ENCODE data around the gene FIZ1. TPM values are rescaled to one million over a fixed set of nuclear protein-coding genes. Genes with fewer than 3 reads are reported as not detected.

The FIZ1 gene
- total RNA-seq, 1 donor from 2014 or later: 4.8 TPM

- H3K4me3 ChIP-seq: no peak overlapping the region
- H3K27ac ChIP-seq: peak overlapping the region; percentile 33
- peaks cover 17% of the 10 kb centered on the region for H3K36me3 ChIP-seq
- no peak for DNase-seq (ENCODE audit: low spot score)
- peaks cover 16% of the 10 kb centered on the region for H3K79me2 ChIP-seq (ENCODE audit: low read depth)
- Mint-ChIP-seq H3K9me3 (peaks cover 12% of the 10 kb centered on the region), H3K36me3 (peaks cover 40% of the 10 kb centered on the region), H3K27me3 (ENCODE audit: insufficient read depth, low read depth) (peaks cover 7% of the 10 kb centered on the region), H3K4me1 (peaks cover 25% of the 10 kb centered on the region), H3K4me3 (no peak overlapping the region), H3K27ac (no peak overlapping the region)
- H3K9ac ChIP-seq: no peak overlapping the region
- TF ChIP-seq EZH2 (IDR thresholded peaks at IDR 0.05): no peak
- TF ChIP-seq CTCF (IDR thresholded peaks at IDR 0.05): no peak
- no peak for TF ChIP-seq EZH2phosphoT487 (IDR thresholded peaks at IDR 0.05)
- no peaks in the 10 kb centered on the region for H4K20me1 ChIP-seq (ENCODE audit: low read depth)
- H3K4me2 ChIP-seq: peak overlapping the region; percentile 55
- H3F3A ChIP-seq (ENCODE audit: low read depth): peaks cover 44% of the 10 kb centered on the region
- H3K27me3 ChIP-seq: no peaks in the 10 kb centered on the region
- H2AFZ ChIP-seq (replicated peaks): no peak overlapping the region
- H3K9me3 ChIP-seq (ENCODE audit: low read depth): no peaks in the 10 kb centered on the region
- H3K4me1 ChIP-seq: peaks cover 6% of the 10 kb centered on the region
Measured at GRCh38 chr19:55597501-55597921, 1.8 kb downstream of the FIZ1 start.

GRCh38 chr19:55596304-55596703, 3.0 kb downstream of the FIZ1 start:
- Histone ChIP-seq H3F3A (ENCODE audit: low read depth) (peaks cover 42% of the 10 kb centered on the region), H3K4me1 (peaks cover 6% of the 10 kb centered on the region), H3K27ac (no peak overlapping the region), H3K27me3 (no peaks in the 10 kb centered on the region), H3K4me3 (no peak overlapping the region), H3K79me2 (ENCODE audit: low read depth) (peaks cover 16% of the 10 kb centered on the region), H3K9ac (no peak overlapping the region), H4K20me1 (ENCODE audit: low read depth) (no peaks in the 10 kb centered on the region), H3K9me3 (ENCODE audit: low read depth) (no peaks in the 10 kb centered on the region), H3K4me2 (no peak overlapping the region), H3K36me3 (peaks cover 17% of the 10 kb centered on the region), H2AFZ (replicated peaks) (no peak overlapping the region)
- H3K9me3 Mint-ChIP-seq: peaks cover 8% of the 10 kb centered on the region
- H3K27me3 Mint-ChIP-seq (ENCODE audit: insufficient read depth, low read depth): peaks cover 4% of the 10 kb centered on the region
- TF ChIP-seq CTCF (IDR thresholded peaks at IDR 0.05) (no peak), EZH2phosphoT487 (IDR thresholded peaks at IDR 0.05) (no peak), EZH2 (IDR thresholded peaks at IDR 0.05) (no peak)
- peaks cover 26% of the 10 kb centered on the region for H3K4me1 Mint-ChIP-seq
- no peak overlapping the region for H3K4me3 Mint-ChIP-seq
- DNase-seq (ENCODE audit: low spot score): no peak
- H3K36me3 Mint-ChIP-seq: peaks cover 42% of the 10 kb centered on the region
- no peak overlapping the region for H3K27ac Mint-ChIP-seq

GRCh38 chr19:55594996-55595545, 4.2 kb downstream of the FIZ1 start:
- no peak overlapping the region for H3K27ac ChIP-seq
- peaks cover 17% of the 10 kb centered on the region for H3K36me3 ChIP-seq
- H4K20me1 ChIP-seq (ENCODE audit: low read depth): no peaks in the 10 kb centered on the region
- H3K9me3 ChIP-seq (ENCODE audit: low read depth): no peaks in the 10 kb centered on the region
- Mint-ChIP-seq H3K9me3 (peaks cover 8% of the 10 kb centered on the region), H3K4me3 (peak overlapping the region; percentile 1), H3K27me3 (ENCODE audit: insufficient read depth, low read depth) (peaks cover 4% of the 10 kb centered on the region), H3K27ac (no peak overlapping the region), H3K4me1 (peaks cover 29% of the 10 kb centered on the region), H3K36me3 (peaks cover 44% of the 10 kb centered on the region)
- TF ChIP-seq CTCF (IDR thresholded peaks at IDR 0.05) (no peak), EZH2phosphoT487 (IDR thresholded peaks at IDR 0.05) (no peak), EZH2 (IDR thresholded peaks at IDR 0.05) (no peak)
- H3K4me3 ChIP-seq: no peak overlapping the region
- H3K79me2 ChIP-seq (ENCODE audit: low read depth): peaks cover 16% of the 10 kb centered on the region
- no peak overlapping the region for H3K4me2 ChIP-seq
- no peak for DNase-seq (ENCODE audit: low spot score)
- H3K27me3 ChIP-seq: no peaks in the 10 kb centered on the region
- H3K9ac ChIP-seq: no peak overlapping the region
- peaks cover 41% of the 10 kb centered on the region for H3F3A ChIP-seq (ENCODE audit: low read depth)
- peaks cover 11% of the 10 kb centered on the region for H3K4me1 ChIP-seq
- H2AFZ ChIP-seq (replicated peaks): no peak overlapping the region

Data from neural progenitor cell (in vitro differentiated cells).